ENCODE data around the gene VPS51. TPM values are rescaled to one million over a fixed set of nuclear protein-coding genes. Genes with fewer than 3 reads are reported as not detected.

Gene VPS51
- total and polyA plus RNA-seq, 2 of the 4 experiments (the other 2 are of a cell fraction): 56.3 to 113 TPM

- intact Hi-C loops (cut with micrococcal nuclease): loop anchor here (5.0 kb wide), 1 partner anchor 138 kb away; no protein-coding TSS in a partner anchor
- H4K5ac ChIP-seq (ENCODE audit: low read depth, low read length): no peak overlapping the region
- CTCF ChIA-PET: no interaction called here
- H3K9me1 ChIP-seq (ENCODE audit: insufficient read depth, low read length): 0 out of 2 replicates have a peak, but pooled peaks cover 2% of the 10 kb centered on the region
- no TSS peak for BruUV-seq (replicated peaks)
- no peak overlapping the region for H3K4ac ChIP-seq (ENCODE audit: low read depth, low read length)
- no peak for TF ChIP-seq BHLHE40 (IDR thresholded peaks at IDR 0.05; ENCODE audit: low read depth, low read length)
- no peak for TF ChIP-seq RAD21 (IDR thresholded peaks at IDR 0.05; ENCODE audit: low read length)
- TF ChIP-seq MAZ (IDR thresholded peaks at IDR 0.05; ENCODE audit: borderline replicate concordance, low read depth, low read length): no peak
- TF ChIP-seq FOS (IDR thresholded peaks at IDR 0.05; ENCODE audit: low read depth, low read length): no peak
- TF ChIP-seq NFE2L2 (IDR thresholded peaks at IDR 0.05; ENCODE audit: low read depth, low read length): no peak
- TF ChIP-seq, protein P1, sequence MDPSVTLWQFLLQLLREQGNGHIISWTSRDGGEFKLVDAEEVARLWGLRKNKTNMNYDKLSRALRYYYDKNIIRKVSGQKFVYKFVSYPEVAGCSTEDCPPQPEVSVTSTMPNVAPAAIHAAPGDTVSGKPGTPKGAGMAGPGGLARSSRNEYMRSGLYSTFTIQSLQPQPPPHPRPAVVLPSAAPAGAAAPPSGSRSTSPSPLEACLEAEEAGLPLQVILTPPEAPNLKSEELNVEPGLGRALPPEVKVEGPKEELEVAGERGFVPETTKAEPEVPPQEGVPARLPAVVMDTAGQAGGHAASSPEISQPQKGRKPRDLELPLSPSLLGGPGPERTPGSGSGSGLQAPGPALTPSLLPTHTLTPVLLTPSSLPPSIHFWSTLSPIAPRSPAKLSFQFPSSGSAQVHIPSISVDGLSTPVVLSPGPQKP (IDR thresholded peaks at IDR 0.05; ENCODE audit: borderline replicate concordance, low read depth, low read length): no peak
- no peak for TF ChIP-seq MXI1 (IDR thresholded peaks at IDR 0.05; ENCODE audit: borderline replicate concordance, low read depth, low read length)
- TF ChIP-seq, protein P2, sequence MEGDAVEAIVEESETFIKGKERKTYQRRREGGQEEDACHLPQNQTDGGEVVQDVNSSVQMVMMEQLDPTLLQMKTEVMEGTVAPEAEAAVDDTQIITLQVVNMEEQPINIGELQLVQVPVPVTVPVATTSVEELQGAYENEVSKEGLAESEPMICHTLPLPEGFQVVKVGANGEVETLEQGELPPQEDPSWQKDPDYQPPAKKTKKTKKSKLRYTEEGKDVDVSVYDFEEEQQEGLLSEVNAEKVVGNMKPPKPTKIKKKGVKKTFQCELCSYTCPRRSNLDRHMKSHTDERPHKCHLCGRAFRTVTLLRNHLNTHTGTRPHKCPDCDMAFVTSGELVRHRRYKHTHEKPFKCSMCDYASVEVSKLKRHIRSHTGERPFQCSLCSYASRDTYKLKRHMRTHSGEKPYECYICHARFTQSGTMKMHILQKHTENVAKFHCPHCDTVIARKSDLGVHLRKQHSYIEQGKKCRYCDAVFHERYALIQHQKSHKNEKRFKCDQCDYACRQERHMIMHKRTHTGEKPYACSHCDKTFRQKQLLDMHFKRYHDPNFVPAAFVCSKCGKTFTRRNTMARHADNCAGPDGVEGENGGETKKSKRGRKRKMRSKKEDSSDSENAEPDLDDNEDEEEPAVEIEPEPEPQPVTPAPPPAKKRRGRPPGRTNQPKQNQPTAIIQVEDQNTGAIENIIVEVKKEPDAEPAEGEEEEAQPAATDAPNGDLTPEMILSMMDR (conservative IDR thresholded peaks at IDR 0.05; ENCODE audit: low read depth, low read length): no peak
- TF ChIP-seq RCOR1 (IDR thresholded peaks at IDR 0.05; ENCODE audit: insufficient replicate concordance, low read length): no peak
- TF ChIP-seq USF2 (IDR thresholded peaks at IDR 0.05; ENCODE audit: low read depth, low read length): no peak
- TF ChIP-seq MAFK (IDR thresholded peaks at IDR 0.05; ENCODE audit: low read depth, low read length): no peak
- no peak for TF ChIP-seq SMC3 (IDR thresholded peaks at IDR 0.05; ENCODE audit: low read depth, low read length)
- no peak overlapping the region for H2BK5ac ChIP-seq (ENCODE audit: low read depth, low read length, poor library complexity, severe bottlenecking)
- H3K23ac ChIP-seq (ENCODE audit: low read depth, low read length): no peak overlapping the region
- peaks cover 11% of the 10 kb centered on the region; the same call in 1 of the 2 replicates for H4K20me1 ChIP-seq (ENCODE audit: insufficient read depth, low read length)
- dilution Hi-C loops (cut with HindIII; ENCODE audit: low sequenced_read_pairs, unreplicated experiment): no loop called here
- H3K4me1 ChIP-seq (ENCODE audit: control insufficient read depth, insufficient read depth, low read length): peaks cover 20% of the 10 kb centered on the region
- H4K8ac ChIP-seq (ENCODE audit: low read depth in 2 of 2, low read length in 2 of 2): no peak overlapping the region
- H2BK120ac ChIP-seq (ENCODE audit: low read depth, low read length): no peak overlapping the region
- H3K9me3 ChIP-seq (ENCODE audit: control insufficient read depth, insufficient read depth, low read length): no peaks in the 10 kb centered on the region
- H3K27me3 ChIP-seq (ENCODE audit: control insufficient read depth, insufficient read depth, low read length): no peaks in the 10 kb centered on the region
- H3K27ac ChIP-seq (ENCODE audit: insufficient read depth, low read length): no peak overlapping the region
- ATAC-seq (ENCODE audit: low read depth) (no peak), DNase-seq (no peak)
- no peak overlapping the region for H3K14ac ChIP-seq (replicated peaks; ENCODE audit: low read depth, low read length)
- no peak overlapping the region for H2BK20ac ChIP-seq (ENCODE audit: low read depth, low read length)
- no peak overlapping the region for H2BK15ac ChIP-seq (ENCODE audit: low read depth, low read length)
- H3K79me1 ChIP-seq (ENCODE audit: low read depth in 1 of 2, low read length in 2 of 2): peaks cover 2 to 31% of the 10 kb centered on the region in 2 experiments
- no peak overlapping the region for H3K56ac ChIP-seq (ENCODE audit: extremely low read depth, insufficient read depth, low read length)
- in situ Hi-C loops (cut with MboI; ENCODE audit: low sequenced_read_pairs): no loop called here
- H2AK9ac ChIP-seq (replicated peaks; ENCODE audit: low read depth, low read length, poor library complexity): no peak overlapping the region
- no peak overlapping the region for H2AK5ac ChIP-seq (ENCODE audit: low read depth, low read length)
- no peak overlapping the region for H3K18ac ChIP-seq (ENCODE audit: low read depth, low read length)
- POLR2A ChIA-PET (ENCODE audit: unreplicated experiment): no interaction called here
- 98% methylated on average over 6 of the region's 11 CpGs; no CpG with 5 or more reads in 1 of the 2 experiments for WGBS, 2 experiments (ENCODE audit: extremely low coverage in 2 of 2, insufficient read length in 1 of 2)
- H3K9ac ChIP-seq (ENCODE audit: low read depth, low read length): no peak overlapping the region
- H4K91ac ChIP-seq (ENCODE audit: insufficient read depth, low read depth, low read length): no peak overlapping the region
- H3K4me2 ChIP-seq (ENCODE audit: low read depth, low read length): no peak overlapping the region
- peaks cover 9% of the 10 kb centered on the region for H3K36me3 ChIP-seq (ENCODE audit: control insufficient read depth, insufficient read depth, low read length)
- H3K4me3 ChIP-seq (ENCODE audit: insufficient read depth, low read depth, low read length): no peak overlapping the region
- no peak overlapping the region for H2AFZ ChIP-seq (replicated peaks; ENCODE audit: low read length, poor library complexity)
Measured at GRCh38 chr11:65114538-65115171, 18.6 kb downstream of the VPS51 start.

Data from IMR-90 (cell line).